HG03469 (cell line): ENCODE results near the gene TMEM233.
"Not testable (repeated sequence)": the region's sequence is repeated elsewhere in the genome, so short reads cannot be mapped to it uniquely, and the experiment has no call there.

Source experiments
- ATAC-seq: cut with Tn5 transposase; IDR thresholded peaks from one replicate; pipeline ENCODE4 v1.9.1; 2021; ENCODE audit warnings: mild to moderate bottlenecking, moderate library complexity, moderate number of reproducible peaks; ENCODE audit not compliant: unreplicated experiment

Gene TMEM233

DNA sequence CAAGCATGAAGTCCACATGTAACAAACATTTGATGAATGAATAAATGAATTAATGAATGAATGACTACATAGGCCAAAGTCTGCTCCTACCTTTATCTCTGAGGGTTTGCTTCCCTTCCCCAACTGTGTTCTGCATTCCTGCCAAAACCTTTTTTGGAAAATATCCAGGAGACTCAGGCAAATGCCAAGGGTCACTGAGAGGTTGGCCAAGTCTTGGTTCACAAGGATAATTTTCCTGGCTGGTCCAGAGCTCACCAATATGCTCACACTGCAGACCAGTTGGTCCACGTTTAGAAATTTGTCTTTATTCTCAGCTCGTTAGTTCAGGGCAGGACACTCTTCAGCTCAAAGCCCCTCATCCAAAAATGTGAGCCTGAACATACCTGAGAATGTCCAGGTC is 10.2 kb downstream of the TMEM233 start:
- no peak for ATAC-seq

GRCh38 chr12:119609358-119609757 is 15.8 kb downstream of the TMEM233 start:
- no peak for ATAC-seq

DNA sequence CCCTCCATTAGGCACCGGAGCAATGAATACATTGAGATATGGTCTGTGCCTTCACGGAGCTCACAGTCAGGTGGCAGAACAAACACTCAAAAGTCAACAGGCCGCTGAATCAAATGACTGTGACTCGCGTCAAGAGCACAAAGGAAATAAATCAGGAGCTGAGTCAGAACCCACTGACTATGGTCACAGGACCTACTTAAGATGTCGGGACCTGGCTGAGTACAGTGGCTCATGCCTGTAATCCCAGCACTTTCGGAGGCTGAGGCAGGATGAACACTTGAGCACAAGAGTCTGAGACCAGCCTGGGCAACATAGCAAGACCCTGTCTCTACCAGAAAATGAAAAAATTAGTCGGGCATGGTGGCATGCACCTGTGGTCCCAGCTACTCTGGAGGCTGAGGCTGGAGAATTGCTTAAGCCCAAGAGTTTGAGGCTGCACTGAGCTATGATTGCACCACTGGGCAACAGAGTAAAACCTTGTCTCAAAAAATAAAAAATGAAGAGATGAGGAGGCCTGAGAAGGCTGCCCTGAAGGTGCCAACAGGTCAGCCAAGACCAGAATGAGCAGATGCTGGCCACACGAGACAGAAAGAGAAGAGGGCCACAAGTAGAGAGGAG is 19.9 kb downstream of the TMEM233 start:
- no peak for ATAC-seq

DNA sequence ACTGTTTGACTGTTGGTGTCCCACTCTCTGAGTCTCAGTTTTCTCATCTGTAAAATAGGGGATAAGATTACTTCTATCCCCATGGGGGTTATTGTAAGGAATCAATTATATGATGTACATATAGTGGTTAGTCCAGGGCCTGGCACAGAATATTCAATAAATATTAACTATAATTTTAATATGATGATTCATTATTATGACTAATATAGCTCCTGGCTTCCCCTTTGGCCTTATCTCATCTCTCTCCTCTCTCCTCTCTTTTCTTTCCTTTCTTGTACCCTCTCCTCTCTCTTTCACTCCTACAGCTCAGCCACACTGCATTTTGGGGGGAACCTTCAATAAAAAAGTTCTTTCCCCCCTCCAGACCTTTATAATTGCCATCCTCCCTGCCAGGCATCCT is 21.1 kb downstream of the TMEM233 start:
- no peak for ATAC-seq

GRCh38 chr12:119615518-119616475 is 22.2 kb downstream of the TMEM233 start:
- no peak for ATAC-seq

DNA sequence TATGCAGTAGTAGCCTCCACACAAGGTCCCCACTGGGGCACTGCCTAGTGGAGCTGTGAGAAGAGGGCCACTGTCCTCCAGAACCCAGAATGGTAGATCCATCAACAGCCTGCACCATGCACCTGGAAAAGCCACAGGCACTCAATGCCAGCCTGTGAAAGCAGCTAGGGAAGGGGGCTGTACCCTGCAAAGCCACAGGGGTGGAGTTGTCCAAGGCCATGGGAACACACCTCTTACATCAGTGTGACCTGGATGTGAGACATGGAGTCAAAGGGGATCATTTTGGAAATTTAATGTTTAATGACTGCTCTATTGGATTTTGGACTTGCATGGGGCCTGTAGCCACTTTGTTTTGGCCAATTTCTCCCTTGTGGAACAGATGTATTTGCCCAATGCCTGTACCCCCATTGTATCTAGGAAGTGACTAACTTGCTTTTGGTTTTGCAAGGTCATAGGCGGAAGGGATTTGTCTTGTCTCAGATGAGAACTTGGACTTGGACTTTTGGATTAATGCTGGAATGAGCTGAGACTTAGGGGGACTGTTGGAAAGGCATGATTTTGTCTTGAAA is 24.8 kb downstream of the TMEM233 start:
- ATAC-seq: not testable (repeated sequence)

- ATAC-seq: no peak
These were observed 26.9 kb downstream of the TMEM233 start for GRCh38 chr12:119620490-119620889.

- no peak for ATAC-seq
These were observed 28.3 kb downstream of the TMEM233 start for GRCh38 chr12:119621878-119622277.

GRCh38 chr12:119624966-119625365 is 31.4 kb downstream of the TMEM233 start:
- ATAC-seq: no peak

GRCh38 chr12:119627019-119627643 is 33.6 kb downstream of the TMEM233 start:
- no peak for ATAC-seq

GRCh38 chr12:119627686-119628085 is 34.1 kb downstream of the TMEM233 start:
- ATAC-seq: no peak

- ATAC-seq: no peak
These were observed 36.7 kb downstream of the TMEM233 start for GRCh38 chr12:119630223-119630780.

- no peak for ATAC-seq
These were observed 37.5 kb downstream of the TMEM233 start for GRCh38 chr12:119630962-119631550.

GRCh38 chr12:119631930-119632678 is 38.5 kb downstream of the TMEM233 start:
- no peak for ATAC-seq

DNA sequence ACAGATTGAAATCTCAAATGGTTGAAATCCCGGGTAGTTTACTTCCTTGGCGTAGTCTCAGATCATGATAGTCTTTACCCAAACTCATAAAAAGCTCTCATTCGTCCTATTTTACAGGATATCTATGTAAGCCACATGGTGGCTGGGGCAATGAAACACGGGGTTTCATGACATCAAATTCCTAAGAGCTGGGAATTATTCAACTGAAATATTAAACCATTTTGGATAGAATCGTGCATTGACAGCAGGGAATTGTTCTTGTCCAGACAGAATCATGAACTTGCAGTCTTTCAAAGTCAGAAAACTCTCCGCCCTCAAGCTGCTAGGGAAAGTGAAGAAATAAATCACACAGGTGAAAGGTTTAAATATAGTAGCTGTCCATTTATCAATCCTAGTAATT is 41.2 kb downstream of the TMEM233 start:
- no peak for ATAC-seq

DNA sequence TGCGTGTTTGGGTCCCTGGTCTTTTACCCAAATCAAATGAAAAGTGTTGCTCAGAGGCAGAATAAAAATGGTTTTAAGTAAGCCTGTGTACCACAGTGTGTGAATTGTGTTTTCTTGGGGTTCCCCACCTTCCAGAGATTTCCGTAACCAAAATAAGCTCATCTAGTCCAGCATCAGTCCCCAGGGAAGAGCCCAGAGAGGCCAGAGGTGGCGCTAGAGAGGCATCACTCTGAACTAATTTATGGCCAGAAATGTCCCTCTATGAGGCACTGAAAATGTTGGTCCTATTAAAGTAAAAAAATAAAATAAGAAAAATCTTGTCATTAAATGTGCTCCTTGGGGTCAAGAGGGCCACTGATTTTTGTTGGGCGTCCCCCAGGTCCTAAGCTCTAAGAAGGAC is 49.4 kb downstream of the TMEM233 start:
- ATAC-seq: no peak

DNA sequence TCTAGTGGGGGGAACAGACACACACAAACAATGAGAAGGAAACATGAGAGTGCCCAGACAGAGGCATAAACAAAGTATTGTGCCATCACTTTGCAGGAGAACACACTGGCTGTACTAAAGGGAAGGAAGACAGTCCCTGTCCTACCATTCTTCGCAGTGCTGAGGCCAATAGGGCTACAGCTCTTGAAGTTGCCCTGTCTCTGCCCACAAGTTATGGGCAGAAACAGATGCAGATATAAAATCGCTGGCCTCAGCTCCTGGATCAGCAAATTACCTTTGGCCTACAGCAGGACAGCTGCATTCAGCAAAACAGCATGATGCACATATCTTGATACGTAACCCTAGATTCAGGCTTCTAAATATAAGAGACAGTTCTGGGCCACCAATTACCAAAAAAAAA is 51.4 kb downstream of the TMEM233 start:
- no peak for ATAC-seq

DNA sequence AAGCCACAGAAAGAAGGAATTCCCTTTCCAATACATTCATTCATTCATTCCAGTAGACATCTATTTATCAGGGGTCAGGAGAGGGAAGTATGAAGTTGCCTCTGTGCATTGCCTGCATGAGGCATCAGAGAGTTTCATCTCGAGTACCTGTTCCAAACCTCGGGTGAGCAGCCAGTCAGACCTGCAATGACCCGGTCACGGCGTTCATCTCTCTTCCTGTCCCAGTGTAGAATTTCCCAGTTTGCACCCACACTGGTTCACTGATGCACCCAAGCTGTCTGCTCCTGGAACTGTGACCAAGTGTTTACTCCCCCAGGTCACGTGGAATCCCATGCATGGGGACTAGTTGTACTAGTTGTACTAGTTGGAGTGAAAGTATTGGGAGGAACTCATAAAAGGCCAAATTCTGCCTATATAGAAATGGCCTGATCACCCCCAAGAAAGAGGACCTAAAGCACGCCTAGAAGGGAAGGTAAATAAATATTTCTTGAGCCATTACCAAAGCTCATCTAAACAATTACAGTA is 52.0 kb downstream of the TMEM233 start:
- ATAC-seq: no peak

- ATAC-seq: no peak
These were observed 55.7 kb downstream of the TMEM233 start for GRCh38 chr12:119649202-119649808.
